Nephron progenitor cell (in vitro differentiated cells): ENCODE results near the gene GSE1.

Source experiments
- DNase-seq: peaks from one replicate; pipeline ENCODE4 v3.0.0; 2021
- H3K27ac Mint-ChIP-seq: 2 replicates; pipeline ENCODE4 v1.8.0; 2021; ENCODE audit warnings: mild to moderate bottlenecking, moderate library complexity, mixed read lengths
- H3K27me3 Mint-ChIP-seq: 2 replicates; pipeline ENCODE4 v1.8.0; 2021; ENCODE audit warnings: mild to moderate bottlenecking, low read depth, mixed read lengths; ENCODE audit not compliant: poor library complexity
- H3K36me3 Mint-ChIP-seq: 2 replicates; pipeline ENCODE4 v1.8.0; 2021; ENCODE audit warnings: low read depth, mixed read lengths
- H3K4me1 Mint-ChIP-seq: 2 replicates; pipeline ENCODE4 v1.8.0; 2021; ENCODE audit warnings: mixed read lengths
- H3K4me3 Mint-ChIP-seq: 2 replicates; pipeline ENCODE4 v1.8.0; 2021; ENCODE audit warnings: mild to moderate bottlenecking, moderate library complexity, mixed read lengths
- H3K9me3 Mint-ChIP-seq: 2 replicates; pipeline ENCODE4 v1.8.0; 2021; ENCODE audit warnings: mild to moderate bottlenecking, moderate library complexity, mixed read lengths
- TF ChIP-seq, protein P1 (sequence below): fragments of 200-600 bp; sonication (generic); IDR thresholded peaks from 2 replicates; pipeline ENCODE4 v1.5.0; 2021; ENCODE audit warnings: antibody characterized with exemption

Gene GSE1

DNA sequence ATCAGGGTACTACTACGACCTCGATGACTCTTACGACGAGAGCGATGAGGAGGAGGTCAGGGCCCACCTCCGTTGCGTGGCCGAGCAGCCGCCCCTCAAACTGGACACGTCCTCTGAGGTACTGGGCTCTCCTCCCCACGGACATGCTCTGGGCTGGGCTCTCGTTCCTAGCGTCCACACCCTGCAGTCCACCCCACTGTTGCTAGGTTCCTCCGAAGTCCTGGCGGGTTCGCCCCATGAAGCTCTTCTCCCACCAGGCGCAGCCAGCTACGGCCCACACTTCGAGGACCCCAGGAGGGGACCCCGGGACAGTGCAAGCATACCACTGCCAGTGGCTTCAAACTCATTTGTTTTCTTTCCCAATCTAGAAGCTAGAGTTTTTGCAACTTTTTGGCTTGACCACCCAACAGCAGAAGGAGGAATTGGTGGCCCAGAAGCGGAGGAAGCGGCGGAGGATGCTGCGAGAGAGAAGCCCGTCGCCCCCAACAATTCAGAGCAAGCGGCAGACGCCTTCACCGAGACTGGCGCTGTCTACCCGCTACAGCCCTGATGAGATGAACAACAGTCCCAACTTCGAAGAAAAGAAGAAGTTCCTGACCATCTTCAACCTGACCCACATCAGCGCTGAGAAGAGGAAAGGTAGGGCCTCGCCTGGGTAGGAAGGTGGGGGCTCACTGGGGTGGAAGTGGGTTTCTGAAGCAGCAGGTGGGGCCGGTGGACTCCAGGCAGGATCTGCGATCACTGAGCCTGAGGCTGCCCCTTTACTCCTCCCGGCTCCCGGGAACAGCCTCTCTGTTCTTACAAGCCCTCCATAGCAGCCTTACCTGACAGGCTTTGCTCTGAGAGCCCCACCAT is 50.1 kb downstream of the GSE1 start:
- no peak for DNase-seq
- Mint-ChIP-seq H3K9me3 (no peaks in the 10 kb centered on the region), H3K4me3 (no peak overlapping the region), H3K4me1 (peaks cover 24% of the 10 kb centered on the region), H3K27me3 (no peaks in the 10 kb centered on the region), H3K36me3 (peaks cover 66% of the 10 kb centered on the region), H3K27ac (no peak overlapping the region)
- TF ChIP-seq, protein P1, sequence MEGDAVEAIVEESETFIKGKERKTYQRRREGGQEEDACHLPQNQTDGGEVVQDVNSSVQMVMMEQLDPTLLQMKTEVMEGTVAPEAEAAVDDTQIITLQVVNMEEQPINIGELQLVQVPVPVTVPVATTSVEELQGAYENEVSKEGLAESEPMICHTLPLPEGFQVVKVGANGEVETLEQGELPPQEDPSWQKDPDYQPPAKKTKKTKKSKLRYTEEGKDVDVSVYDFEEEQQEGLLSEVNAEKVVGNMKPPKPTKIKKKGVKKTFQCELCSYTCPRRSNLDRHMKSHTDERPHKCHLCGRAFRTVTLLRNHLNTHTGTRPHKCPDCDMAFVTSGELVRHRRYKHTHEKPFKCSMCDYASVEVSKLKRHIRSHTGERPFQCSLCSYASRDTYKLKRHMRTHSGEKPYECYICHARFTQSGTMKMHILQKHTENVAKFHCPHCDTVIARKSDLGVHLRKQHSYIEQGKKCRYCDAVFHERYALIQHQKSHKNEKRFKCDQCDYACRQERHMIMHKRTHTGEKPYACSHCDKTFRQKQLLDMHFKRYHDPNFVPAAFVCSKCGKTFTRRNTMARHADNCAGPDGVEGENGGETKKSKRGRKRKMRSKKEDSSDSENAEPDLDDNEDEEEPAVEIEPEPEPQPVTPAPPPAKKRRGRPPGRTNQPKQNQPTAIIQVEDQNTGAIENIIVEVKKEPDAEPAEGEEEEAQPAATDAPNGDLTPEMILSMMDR = no peak

DNA sequence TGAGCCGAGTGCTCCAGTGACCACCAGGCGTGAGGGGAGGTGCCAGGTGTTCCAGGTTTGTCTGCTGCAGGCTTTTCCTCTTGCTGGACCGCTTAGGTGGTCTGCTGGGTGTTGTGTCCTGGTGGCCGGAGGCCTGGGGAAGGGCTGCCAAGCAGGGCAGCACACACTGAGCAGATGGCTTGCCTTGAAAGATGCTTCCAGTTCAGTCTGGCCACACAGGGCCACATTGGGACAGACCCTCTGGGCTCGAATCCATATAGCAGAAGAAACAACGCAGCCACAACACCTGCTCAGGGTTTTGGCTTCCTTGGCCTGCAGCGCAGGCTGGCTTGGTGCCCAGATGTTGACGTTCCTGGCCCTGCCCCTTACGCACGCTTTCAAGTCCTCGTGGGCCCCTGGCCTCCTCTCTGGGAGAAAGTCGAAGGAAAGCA is 50.8 kb downstream of the GSE1 start:
- peaks cover 24% of the 10 kb centered on the region for H3K4me1 Mint-ChIP-seq
- no peaks in the 10 kb centered on the region for H3K27me3 Mint-ChIP-seq
- no peak overlapping the region for H3K4me3 Mint-ChIP-seq
- peaks cover 71% of the 10 kb centered on the region for H3K36me3 Mint-ChIP-seq
- TF ChIP-seq, protein P1 = no peak
- no peaks in the 10 kb centered on the region for H3K9me3 Mint-ChIP-seq
- H3K27ac Mint-ChIP-seq = no peak overlapping the region
- no peak for DNase-seq

DNA sequence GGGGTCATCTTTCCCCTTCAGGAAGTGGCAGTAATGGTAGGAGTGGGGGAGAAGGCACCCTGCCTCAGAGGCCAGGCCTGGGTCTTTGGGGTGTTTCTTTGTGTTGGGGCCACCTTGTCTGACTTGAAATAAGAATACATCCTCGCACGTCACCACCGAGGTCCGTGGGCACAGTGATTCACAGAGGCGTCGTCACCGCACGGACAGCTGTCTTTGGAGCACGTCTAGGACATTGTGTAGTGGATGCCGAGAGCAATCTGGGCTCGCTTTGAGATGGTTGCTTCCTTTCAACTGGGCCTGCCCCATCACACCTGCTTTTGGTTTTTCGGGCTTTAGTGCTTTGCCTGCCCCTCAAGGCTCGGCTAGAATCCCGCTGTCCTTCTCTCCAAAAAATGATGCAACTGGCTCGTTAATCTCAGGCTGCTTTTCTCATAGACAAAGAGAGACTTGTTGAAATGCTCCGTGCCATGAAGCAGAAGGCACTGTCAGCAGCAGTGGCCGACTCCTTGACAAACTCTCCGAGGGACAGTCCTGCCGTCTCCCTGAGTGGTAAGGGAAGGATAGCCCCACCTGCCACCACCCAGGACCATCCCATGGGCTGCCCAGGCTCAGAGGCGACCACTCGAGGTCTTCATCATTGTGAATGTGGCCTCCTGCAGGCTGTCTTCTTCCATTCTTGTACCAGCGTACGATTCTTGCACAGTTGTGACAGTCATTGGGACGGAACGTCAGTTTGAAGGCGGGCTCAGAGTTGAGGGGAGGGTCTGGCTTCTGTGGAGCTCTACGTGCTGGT is 51.7 kb downstream of the GSE1 start:
- Mint-ChIP-seq H3K36me3 (peaks cover 74% of the 10 kb centered on the region), H3K9me3 (no peaks in the 10 kb centered on the region), H3K27ac (no peak overlapping the region), H3K4me3 (no peak overlapping the region), H3K27me3 (no peaks in the 10 kb centered on the region), H3K4me1 (peaks cover 25% of the 10 kb centered on the region)
- no peak for DNase-seq
- TF ChIP-seq, protein P1 = no peak

DNA sequence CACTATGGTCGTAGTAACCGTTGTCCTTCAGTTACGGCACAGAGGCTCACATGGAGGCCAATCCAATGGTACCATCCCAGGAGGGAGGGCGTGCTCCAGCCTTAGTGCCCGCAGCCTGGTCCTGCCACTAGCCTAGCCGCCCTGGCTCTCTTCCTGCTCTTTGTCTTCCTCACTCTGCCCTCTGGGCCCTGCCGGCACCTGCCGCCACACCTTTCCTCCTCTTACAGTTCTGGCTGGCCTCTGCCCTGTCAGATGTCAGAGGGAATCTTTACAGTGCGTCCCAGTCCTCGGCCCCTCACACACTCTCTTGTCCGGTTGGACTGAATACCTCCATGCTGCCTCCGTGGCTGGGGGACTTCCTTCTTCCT is 52.2 kb downstream of the GSE1 start:
- no peaks in the 10 kb centered on the region for H3K9me3 Mint-ChIP-seq
- H3K27ac Mint-ChIP-seq = no peak overlapping the region
- H3K27me3 Mint-ChIP-seq = no peaks in the 10 kb centered on the region
- H3K4me1 Mint-ChIP-seq = peaks cover 26% of the 10 kb centered on the region
- TF ChIP-seq, protein P1 = no peak
- H3K36me3 Mint-ChIP-seq = peaks cover 77% of the 10 kb centered on the region
- no peak overlapping the region for H3K4me3 Mint-ChIP-seq
- no peak for DNase-seq

DNA sequence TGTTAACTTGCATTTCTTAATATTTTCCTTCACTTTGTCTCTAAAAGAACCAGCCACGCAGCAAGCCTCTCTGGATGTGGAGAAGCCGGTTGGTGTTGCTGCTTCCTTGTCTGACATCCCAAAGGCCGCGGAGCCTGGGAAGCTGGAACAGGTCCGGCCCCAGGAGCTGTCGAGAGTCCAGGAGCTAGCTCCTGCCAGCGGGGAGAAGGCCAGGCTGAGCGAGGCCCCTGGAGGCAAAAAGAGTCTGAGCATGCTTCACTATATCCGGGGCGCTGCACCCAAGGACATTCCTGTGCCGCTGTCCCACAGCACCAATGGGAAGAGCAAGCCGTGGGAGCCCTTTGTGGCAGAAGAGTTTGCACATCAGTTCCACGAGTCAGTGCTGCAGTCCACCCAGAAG is 52.8 kb downstream of the GSE1 start:
- Mint-ChIP-seq H3K36me3 (peaks cover 83% of the 10 kb centered on the region), H3K9me3 (no peaks in the 10 kb centered on the region), H3K27me3 (no peaks in the 10 kb centered on the region), H3K27ac (no peak overlapping the region), H3K4me1 (peaks cover 26% of the 10 kb centered on the region), H3K4me3 (no peak overlapping the region)
- TF ChIP-seq, protein P1 = no peak
- DNase-seq = no peak
